ENCODE results near the gene MAP2K7.

DNA sequence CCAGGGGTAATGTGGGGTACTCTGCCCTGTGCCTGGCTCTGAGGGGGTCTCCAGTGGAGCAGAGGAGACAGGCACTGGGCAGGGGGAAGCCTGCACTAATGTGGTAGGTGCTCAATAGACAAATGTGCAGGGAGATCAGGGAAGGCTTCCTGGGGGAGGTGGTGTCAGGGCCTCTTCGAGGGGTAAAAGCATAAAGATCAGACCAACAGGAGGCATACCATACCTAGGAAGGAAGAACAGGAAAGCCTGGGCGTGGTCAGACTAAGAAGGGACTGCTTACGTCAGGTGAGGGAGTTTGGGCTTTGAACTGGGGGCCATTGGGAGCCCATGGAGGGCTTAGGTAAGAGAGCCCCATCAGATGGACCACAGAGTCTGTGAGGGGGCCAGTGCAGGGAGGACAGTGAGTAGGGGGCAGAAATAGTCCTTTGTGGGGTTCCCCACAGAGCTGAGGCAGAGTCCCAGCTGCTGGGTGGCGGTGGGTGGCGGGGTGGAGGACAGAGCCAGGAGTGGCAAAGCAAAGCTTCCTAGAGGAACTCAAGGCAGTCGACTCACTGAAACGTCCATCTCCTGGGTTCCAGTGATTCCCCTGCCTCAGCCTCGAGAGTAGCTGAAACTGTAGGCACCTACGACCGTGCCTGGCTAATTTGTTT is 38.3 kb upstream of the MAP2K7 start:
- TF ChIP-seq POLR2A (IDR thresholded peaks at IDR 0.05; ENCODE audit: borderline replicate concordance, extremely low read depth, insufficient read depth, insufficient read length) (no peak), EZH2phosphoT487 (IDR thresholded peaks at IDR 0.05; ENCODE audit: borderline replicate concordance) (no peak)
- TF ChIP-seq, protein P1, sequence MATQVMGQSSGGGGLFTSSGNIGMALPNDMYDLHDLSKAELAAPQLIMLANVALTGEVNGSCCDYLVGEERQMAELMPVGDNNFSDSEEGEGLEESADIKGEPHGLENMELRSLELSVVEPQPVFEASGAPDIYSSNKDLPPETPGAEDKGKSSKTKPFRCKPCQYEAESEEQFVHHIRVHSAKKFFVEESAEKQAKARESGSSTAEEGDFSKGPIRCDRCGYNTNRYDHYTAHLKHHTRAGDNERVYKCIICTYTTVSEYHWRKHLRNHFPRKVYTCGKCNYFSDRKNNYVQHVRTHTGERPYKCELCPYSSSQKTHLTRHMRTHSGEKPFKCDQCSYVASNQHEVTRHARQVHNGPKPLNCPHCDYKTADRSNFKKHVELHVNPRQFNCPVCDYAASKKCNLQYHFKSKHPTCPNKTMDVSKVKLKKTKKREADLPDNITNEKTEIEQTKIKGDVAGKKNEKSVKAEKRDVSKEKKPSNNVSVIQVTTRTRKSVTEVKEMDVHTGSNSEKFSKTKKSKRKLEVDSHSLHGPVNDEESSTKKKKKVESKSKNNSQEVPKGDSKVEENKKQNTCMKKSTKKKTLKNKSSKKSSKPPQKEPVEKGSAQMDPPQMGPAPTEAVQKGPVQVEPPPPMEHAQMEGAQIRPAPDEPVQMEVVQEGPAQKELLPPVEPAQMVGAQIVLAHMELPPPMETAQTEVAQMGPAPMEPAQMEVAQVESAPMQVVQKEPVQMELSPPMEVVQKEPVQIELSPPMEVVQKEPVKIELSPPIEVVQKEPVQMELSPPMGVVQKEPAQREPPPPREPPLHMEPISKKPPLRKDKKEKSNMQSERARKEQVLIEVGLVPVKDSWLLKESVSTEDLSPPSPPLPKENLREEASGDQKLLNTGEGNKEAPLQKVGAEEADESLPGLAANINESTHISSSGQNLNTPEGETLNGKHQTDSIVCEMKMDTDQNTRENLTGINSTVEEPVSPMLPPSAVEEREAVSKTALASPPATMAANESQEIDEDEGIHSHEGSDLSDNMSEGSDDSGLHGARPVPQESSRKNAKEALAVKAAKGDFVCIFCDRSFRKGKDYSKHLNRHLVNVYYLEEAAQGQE (IDR thresholded peaks at IDR 0.05; ENCODE audit: low read depth) = no peak
- TF ChIP-seq, protein P2, sequence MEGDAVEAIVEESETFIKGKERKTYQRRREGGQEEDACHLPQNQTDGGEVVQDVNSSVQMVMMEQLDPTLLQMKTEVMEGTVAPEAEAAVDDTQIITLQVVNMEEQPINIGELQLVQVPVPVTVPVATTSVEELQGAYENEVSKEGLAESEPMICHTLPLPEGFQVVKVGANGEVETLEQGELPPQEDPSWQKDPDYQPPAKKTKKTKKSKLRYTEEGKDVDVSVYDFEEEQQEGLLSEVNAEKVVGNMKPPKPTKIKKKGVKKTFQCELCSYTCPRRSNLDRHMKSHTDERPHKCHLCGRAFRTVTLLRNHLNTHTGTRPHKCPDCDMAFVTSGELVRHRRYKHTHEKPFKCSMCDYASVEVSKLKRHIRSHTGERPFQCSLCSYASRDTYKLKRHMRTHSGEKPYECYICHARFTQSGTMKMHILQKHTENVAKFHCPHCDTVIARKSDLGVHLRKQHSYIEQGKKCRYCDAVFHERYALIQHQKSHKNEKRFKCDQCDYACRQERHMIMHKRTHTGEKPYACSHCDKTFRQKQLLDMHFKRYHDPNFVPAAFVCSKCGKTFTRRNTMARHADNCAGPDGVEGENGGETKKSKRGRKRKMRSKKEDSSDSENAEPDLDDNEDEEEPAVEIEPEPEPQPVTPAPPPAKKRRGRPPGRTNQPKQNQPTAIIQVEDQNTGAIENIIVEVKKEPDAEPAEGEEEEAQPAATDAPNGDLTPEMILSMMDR (IDR thresholded peaks at IDR 0.05 in 2 of 3, conservative IDR thresholded peaks at IDR 0.05 in 1 of 3; ENCODE audit: borderline replicate concordance in 1 of 3, insufficient read depth in 1 of 3, low read depth in 2 of 3, low read length in 2 of 3) = no peak

Measured in HCT116 (cell line).